Activated naive CD8-positive, alpha-beta T cell treated with anti-CD3 and anti-CD28 coated beads, Interleukin-2, amount 10 ng/mL, durations not matched to agents 7 days and 5 days (primary cell): Measurements from ENCODE around the gene VILL. TPM values are rescaled to one million over a fixed set of nuclear protein-coding genes. Genes with fewer than 3 reads are reported as not detected.
A peak's percentile ranks its signal among the peaks of the same experiment; 100 is the strongest.
"Not testable (repeated sequence)": the region's sequence is repeated elsewhere in the genome, so short reads cannot be mapped to it uniquely, and the experiment has no call there.

Experiments
- ATAC-seq: fragments of 150-1000 bp; cut with Tn5 transposase; one replicate; pipeline ENCODE4 v1.10.0; 2021; ENCODE audit warnings: low read depth, moderate library complexity
- POLR2A ChIA-PET: fragments of 350-600 bp; sonication (Branson Sonifier 250); formaldehyde crosslinking; loops from one replicate; lab custom pipeline; 2021; ENCODE audit warnings: antibody characterized with exemption; lab: Charles Lee
- DNase-seq: peaks from one replicate; pipeline ENCODE4 v3.0.0; 2021
- H3K27ac Mint-ChIP-seq: one replicate; pipeline ENCODE4 v1.8.0; 2022; ENCODE audit warnings: mild to moderate bottlenecking, mixed read lengths
- H3K27me3 Mint-ChIP-seq: one replicate; pipeline ENCODE4 v1.8.0; 2022; ENCODE audit warnings: mild to moderate bottlenecking, moderate library complexity, mixed read lengths
- H3K36me3 Mint-ChIP-seq: one replicate; pipeline ENCODE4 v1.8.0; 2021; ENCODE audit warnings: mild to moderate bottlenecking, mixed read lengths
- H3K4me1 Mint-ChIP-seq: one replicate; pipeline ENCODE4 v1.8.0; 2021; ENCODE audit warnings: mixed read lengths
- H3K4me3 Mint-ChIP-seq: one replicate; pipeline ENCODE4 v1.8.0; 2022; ENCODE audit warnings: mild to moderate bottlenecking, moderate library complexity, mixed read lengths
- H3K9me3 Mint-ChIP-seq: one replicate; pipeline ENCODE4 v1.8.0; 2021; ENCODE audit warnings: mixed read lengths
- total RNA-seq, 2 experiments: library from RNA; stranded (reverse); gene quantifications; one replicate each; pipeline ENCODE4 v1.2.3, GENCODE V29; 2021

The VILL gene
- total RNA-seq, 2 experiments from 2014 or later = 25.2 to 25.3 TPM

GRCh38 chr3:38039101-38039898 is 48.7 kb downstream of the VILL start, which contains the start of gene DLEC1:
TSS of gene DLEC1 (plus strand) at chr3:38039208. CDS start at chr3:38039226, 18 bp downstream.
- DNase-seq = peak; percentile 83
- H3K4me3 Mint-ChIP-seq = peak within 1 kb of the TSS; percentile 66
- peaks cover 7% of the 10 kb centered on the region for H3K9me3 Mint-ChIP-seq
- H3K27ac Mint-ChIP-seq = peak within 1 kb of the TSS; percentile 94
- peaks cover 27% of the 10 kb centered on the region for H3K4me1 Mint-ChIP-seq
- ATAC-seq = peak; percentile 70
- POLR2A ChIA-PET = interaction anchor here (0.7 to 1.5 kb wide), 5 partner anchors 10 to 126 kb away, joined by 3 to 10 read pairs (median 7); partner anchors contain the start of genes ACAA1, OXSR1 and PLCD1
- H3K27me3 Mint-ChIP-seq = no peaks in the 10 kb centered on the region
- peaks cover 4% of the 10 kb centered on the region for H3K36me3 Mint-ChIP-seq

GRCh38 chr3:38039899-38040261 is 49.3 kb downstream of the VILL start:
- POLR2A ChIA-PET = interaction anchor here (1.0 to 1.5 kb wide), 3 partner anchors 97 to 125 kb away, joined by 3 to 10 read pairs (median 7); partner anchors contain the start of genes ACAA1 and OXSR1

GRCh38 chr3:38040401-38040800 is 49.8 kb downstream of the VILL start:
- ATAC-seq (no peak), DNase-seq (no peak)
- H3K36me3 Mint-ChIP-seq = peaks cover 4% of the 10 kb centered on the region
- POLR2A ChIA-PET = interaction anchor here (1.0 kb wide), 1 partner anchor 101 kb away, joined by 3 read pairs; no protein-coding TSS in a partner anchor
- H3K27me3 Mint-ChIP-seq = no peaks in the 10 kb centered on the region
- H3K4me3 Mint-ChIP-seq = peak overlapping the region; percentile 66
- peaks cover 7% of the 10 kb centered on the region for H3K9me3 Mint-ChIP-seq
- H3K27ac Mint-ChIP-seq = no peak overlapping the region
- H3K4me1 Mint-ChIP-seq = peaks cover 29% of the 10 kb centered on the region

More at GRCh38 chr3:38039899-38040261, 49.3 kb downstream of the VILL start:
- Mint-ChIP-seq H3K4me1 (peaks cover 27% of the 10 kb centered on the region), H3K4me3 (peak overlapping the region; percentile 66), H3K27me3 (no peaks in the 10 kb centered on the region), H3K36me3 (peaks cover 4% of the 10 kb centered on the region), H3K9me3 (peaks cover 7% of the 10 kb centered on the region), H3K27ac (peak overlapping the region; percentile 94)
- ATAC-seq (peak; percentile 43), DNase-seq (peak; percentile 50)

- no peaks in the 10 kb centered on the region for H3K27me3 Mint-ChIP-seq
- DNase-seq = no peak
- no peak for ATAC-seq
- peaks cover 16% of the 10 kb centered on the region for H3K4me1 Mint-ChIP-seq
- no peak overlapping the region for H3K4me3 Mint-ChIP-seq
- H3K27ac Mint-ChIP-seq = no peak overlapping the region
- H3K36me3 Mint-ChIP-seq = peaks cover 2% of the 10 kb centered on the region
- POLR2A ChIA-PET = no interaction called here
- H3K9me3 Mint-ChIP-seq = no peaks in the 10 kb centered on the region
Measured at GRCh38 chr3:38043486-38043885, 52.9 kb downstream of the VILL start.

- POLR2A ChIA-PET = no interaction called here
- Mint-ChIP-seq H3K36me3 (no peaks in the 10 kb centered on the region), H3K27ac (no peak overlapping the region), H3K4me1 (peaks cover 2% of the 10 kb centered on the region), H3K9me3 (no peaks in the 10 kb centered on the region), H3K4me3 (no peak overlapping the region), H3K27me3 (no peaks in the 10 kb centered on the region)
- DNase-seq (no peak), ATAC-seq (no peak)
Measured at GRCh38 chr3:38046027-38046426, 55.4 kb downstream of the VILL start.

GRCh38 chr3:38046821-38047220 is 56.2 kb downstream of the VILL start:
- Mint-ChIP-seq H3K36me3 (no peaks in the 10 kb centered on the region), H3K27ac (no peak overlapping the region), H3K4me1 (peaks cover 2% of the 10 kb centered on the region), H3K9me3 (no peaks in the 10 kb centered on the region), H3K4me3 (no peak overlapping the region), H3K27me3 (no peaks in the 10 kb centered on the region)
- POLR2A ChIA-PET = no interaction called here
- ATAC-seq (no peak), DNase-seq (no peak)

GRCh38 chr3:38047896-38048295 is 57.3 kb downstream of the VILL start:
- no peaks in the 10 kb centered on the region for H3K9me3 Mint-ChIP-seq
- H3K36me3 Mint-ChIP-seq = no peaks in the 10 kb centered on the region
- POLR2A ChIA-PET = no interaction called here
- no peak for DNase-seq
- ATAC-seq = no peak
- H3K27me3 Mint-ChIP-seq = no peaks in the 10 kb centered on the region
- no peak overlapping the region for H3K4me3 Mint-ChIP-seq
- peaks cover 2% of the 10 kb centered on the region for H3K4me1 Mint-ChIP-seq
- no peak overlapping the region for H3K27ac Mint-ChIP-seq

- Mint-ChIP-seq H3K36me3 (no peaks in the 10 kb centered on the region), H3K27ac (no peak overlapping the region), H3K4me1 (peaks cover 2% of the 10 kb centered on the region), H3K27me3 (no peaks in the 10 kb centered on the region), H3K4me3 (no peak overlapping the region), H3K9me3 (no peaks in the 10 kb centered on the region)
- DNase-seq = no peak
- POLR2A ChIA-PET = no interaction called here
- ATAC-seq = no peak
Measured at GRCh38 chr3:38049358-38050126, 59.0 kb downstream of the VILL start.

GRCh38 chr3:38051131-38051530 is 60.5 kb downstream of the VILL start:
- Mint-ChIP-seq H3K36me3 (no peaks in the 10 kb centered on the region), H3K4me1 (peaks cover 7% of the 10 kb centered on the region), H3K4me3 (no peak overlapping the region), H3K27ac (no peak overlapping the region), H3K27me3 (no peaks in the 10 kb centered on the region), H3K9me3 (no peaks in the 10 kb centered on the region)
- DNase-seq = no peak
- POLR2A ChIA-PET = no interaction called here
- no peak for ATAC-seq

- H3K36me3 Mint-ChIP-seq, H3K9me3 Mint-ChIP-seq, H3K27me3 Mint-ChIP-seq, DNase-seq, ATAC-seq, H3K4me3 Mint-ChIP-seq, H3K27ac Mint-ChIP-seq, POLR2A ChIA-PET, H3K4me1 Mint-ChIP-seq: not testable (repeated sequence)
Measured at GRCh38 chr3:38053286-38053685, 62.7 kb downstream of the VILL start.

GRCh38 chr3:38053813-38054498 is 63.4 kb downstream of the VILL start:
- H3K27me3 Mint-ChIP-seq, H3K4me3 Mint-ChIP-seq, H3K9me3 Mint-ChIP-seq, H3K4me1 Mint-ChIP-seq, DNase-seq, H3K36me3 Mint-ChIP-seq, POLR2A ChIA-PET, H3K27ac Mint-ChIP-seq, ATAC-seq: not testable (repeated sequence)

GRCh38 chr3:38054499-38055001 is 64.0 kb downstream of the VILL start:
- peak overlapping the region; percentile 18 for H3K27ac Mint-ChIP-seq
- no peaks in the 10 kb centered on the region for H3K9me3 Mint-ChIP-seq
- ATAC-seq = peak; percentile 50

More at GRCh38 chr3:38054499-38055001, 64.0 kb downstream of the VILL start:
- Mint-ChIP-seq H3K4me3 (no peak overlapping the region), H3K4me1 (peaks cover 7% of the 10 kb centered on the region), H3K36me3 (no peaks in the 10 kb centered on the region), H3K27me3 (no peaks in the 10 kb centered on the region)
- no peak for DNase-seq
- POLR2A ChIA-PET = no interaction called here
